HEK293 (cell line): ENCODE data around the gene LRBA.

ENCODE experiments used
- CTCF ChIP-seq: fragments of 450-650 bp; formaldehyde crosslinking; IDR thresholded peaks from 2 replicates; pipeline ENCODE4 v1.5.1; 2016; ENCODE audit warnings: missing biosample characterization, missing genetic modification characterization
- OSR2 ChIP-seq: fragments of 450-650 bp; formaldehyde crosslinking; IDR thresholded peaks from 2 replicates; pipeline ENCODE4 v1.5.1; 2016; ENCODE audit warnings: missing biosample characterization, missing genetic modification characterization
- OVOL3 ChIP-seq: fragments of 450-650 bp; formaldehyde crosslinking; IDR thresholded peaks from 2 replicates; pipeline ENCODE4 v1.5.1; 2016; ENCODE audit warnings: missing biosample characterization, missing genetic modification characterization
- TSHZ1 ChIP-seq: fragments of 450-650 bp; formaldehyde crosslinking; IDR thresholded peaks from 2 replicates; pipeline ENCODE4 v1.5.1; 2016; ENCODE audit warnings: missing biosample characterization, missing genetic modification characterization, borderline replicate concordance
- ZBTB10 ChIP-seq: fragments of 450-650 bp; formaldehyde crosslinking; IDR thresholded peaks from 2 replicates; pipeline ENCODE4 v1.5.1; 2016; ENCODE audit warnings: missing biosample characterization, missing genetic modification characterization
- ZBTB17 ChIP-seq: fragments of 450-650 bp; formaldehyde crosslinking; IDR thresholded peaks from 2 replicates; pipeline ENCODE4 v1.5.1; 2016; ENCODE audit warnings: missing biosample characterization, missing genetic modification characterization
- ZNF416 ChIP-seq: fragments of 450-650 bp; formaldehyde crosslinking; IDR thresholded peaks from 2 replicates; pipeline ENCODE4 v1.5.1; 2016; ENCODE audit warnings: missing biosample characterization, missing genetic modification characterization
- ZNF530 ChIP-seq: fragments of 450-650 bp; formaldehyde crosslinking; IDR thresholded peaks from 2 replicates; pipeline ENCODE4 v1.5.1; 2016; ENCODE audit warnings: low read depth, missing biosample characterization, missing genetic modification characterization
- ZSCAN5A ChIP-seq: fragments of 450-650 bp; formaldehyde crosslinking; IDR thresholded peaks from 2 replicates; pipeline ENCODE4 v1.5.1; 2016; ENCODE audit warnings: missing biosample characterization, missing genetic modification characterization

GRCh38 chr4:151022586-151022985 is 7.5 kb upstream of the LRBA start:
- TF ChIP-seq CTCF (no peak), OSR2 (no peak), ZNF530 (tag by site-specific recombination) (no peak), ZBTB10 (no peak), OVOL3 (tag by site-specific recombination) (no peak), ZBTB17 (no peak), ZSCAN5A (no peak), TSHZ1 (tag by site-specific recombination) (no peak), ZNF416 (no peak)
